Loucy (cell line): ENCODE data around the gene HOMER3.
A peak's percentile ranks its signal among the peaks of the same experiment; 100 is the strongest.

Experiments used
- H2AFZ ChIP-seq: fragments of 200-600 bp; sonication (generic); 2 replicates; pipeline ENCODE4 v1.6.0; 2016; ENCODE audit warnings: antibody characterized with exemption, mild to moderate bottlenecking, low read length, moderate library complexity
- H3F3A ChIP-seq: fragments of 200-600 bp; 2 replicates; pipeline ENCODE4 v1.6.0; 2016; ENCODE audit warnings: antibody characterized with exemption, low read depth, mild to moderate bottlenecking
- H3K27me3 ChIP-seq: fragments of 200-600 bp; sonication (generic); 2 replicates; pipeline ENCODE4 v1.6.1; 2014; ENCODE audit warnings: low read length, mild to moderate bottlenecking; ENCODE audit not compliant: insufficient read depth, poor library complexity, severe bottlenecking
- H3K36me3 ChIP-seq: fragments of 200-600 bp; sonication (generic); 2 replicates; pipeline ENCODE4 v1.6.1; 2016; ENCODE audit warnings: low read length; ENCODE audit not compliant: insufficient read depth
- H3K4me1 ChIP-seq: fragments of 200-600 bp; sonication (generic); 2 replicates; pipeline ENCODE4 v1.5.1; 2014; ENCODE audit warnings: low read length, mild to moderate bottlenecking; ENCODE audit not compliant: insufficient read depth, poor library complexity, severe bottlenecking
- H3K4me2 ChIP-seq: fragments of 200-600 bp; sonication (generic); 2 replicates; pipeline ENCODE4 v1.6.0; 2014; ENCODE audit warnings: antibody characterized with exemption, low read length, low read depth, mild to moderate bottlenecking; ENCODE audit not compliant: poor library complexity, severe bottlenecking
- H3K4me3 ChIP-seq: fragments of 200-600 bp; sonication (generic); 2 replicates; pipeline ENCODE4 v1.5.1; 2014; ENCODE audit warnings: low read length, mild to moderate bottlenecking, mixed read lengths; ENCODE audit not compliant: poor library complexity, severe bottlenecking
- H3K79me2 ChIP-seq: fragments of 200-600 bp; sonication (generic); 2 replicates; pipeline ENCODE4 v1.6.1; 2014; ENCODE audit warnings: low read length; ENCODE audit not compliant: insufficient read depth
- H3K9ac ChIP-seq: fragments of 200-600 bp; sonication (generic); 2 replicates; pipeline ENCODE4 v1.6.0; 2014; ENCODE audit warnings: mild to moderate bottlenecking, low read depth, low read length, moderate library complexity; ENCODE audit not compliant: poor library complexity, severe bottlenecking
- H3K9me2 ChIP-seq: fragments of 200-600 bp; sonication (generic); replicated peaks from 2 replicates; pipeline ENCODE4 v1.6.1; 2016; ENCODE audit warnings: low read depth, low read length, mixed read lengths
- H3K9me3 ChIP-seq: fragments of 200-600 bp; sonication (generic); 2 replicates; pipeline ENCODE4 v1.6.1; 2014; ENCODE audit warnings: mild to moderate bottlenecking, antibody characterized with exemption, low read length, low read depth; ENCODE audit not compliant: insufficient read depth
- H4K20me1 ChIP-seq: fragments of 200-600 bp; sonication (generic); 2 replicates; pipeline ENCODE4 v1.6.0; 2014; ENCODE audit warnings: antibody characterized with exemption, low read length, mild to moderate bottlenecking; ENCODE audit not compliant: insufficient read depth, poor library complexity, severe bottlenecking
- CTCF ChIP-seq: fragments of 200-600 bp; sonication (generic); conservative IDR thresholded peaks from 2 replicates; pipeline ENCODE4 v1.5.1; 2014; ENCODE audit warnings: mild to moderate bottlenecking, antibody characterized with exemption, low read length
- EZH2phosphoT487 ChIP-seq: fragments of 200-600 bp; IDR thresholded peaks from 2 replicates; pipeline ENCODE4 v1.6.1; 2018; ENCODE audit warnings: antibody characterized with exemption, mild to moderate bottlenecking, moderate library complexity, borderline replicate concordance

The HOMER3 gene

DNA sequence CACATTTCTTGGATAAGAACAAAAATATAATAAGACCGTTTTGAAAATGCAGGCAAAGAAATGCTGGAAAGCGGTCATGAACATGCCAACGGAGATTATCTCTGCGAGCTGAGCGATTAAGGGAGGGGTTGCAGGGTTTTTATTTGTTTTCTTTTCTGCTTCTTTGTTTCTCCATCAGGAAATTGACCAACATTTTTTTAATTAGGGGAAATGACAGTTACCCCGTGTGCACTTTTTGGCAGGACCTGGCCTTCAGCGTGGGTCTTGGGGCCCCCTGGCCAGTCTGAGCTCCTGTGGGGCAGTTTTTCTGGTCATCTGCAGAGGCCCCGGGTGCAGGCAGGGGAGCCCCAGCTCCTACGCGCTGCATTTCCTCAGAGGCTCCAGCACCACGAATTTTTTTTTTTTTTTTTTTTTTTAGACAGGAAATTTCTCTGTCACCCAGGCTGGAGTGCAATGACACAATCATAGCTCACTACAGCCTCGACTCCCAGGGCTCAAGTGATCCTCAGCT is 31.3 kb upstream of the HOMER3 start:
- no peaks in the 10 kb centered on the region for H3K36me3 ChIP-seq
- H3K9ac ChIP-seq = no peak overlapping the region
- no peaks in the 10 kb centered on the region for H3F3A ChIP-seq
- H3K27me3 ChIP-seq = no peaks in the 10 kb centered on the region
- no peak for TF ChIP-seq EZH2phosphoT487
- no peak for TF ChIP-seq CTCF
- peaks cover 6% of the 10 kb centered on the region for H3K4me1 ChIP-seq
- H4K20me1 ChIP-seq = no peaks in the 10 kb centered on the region
- H3K4me3 ChIP-seq = no peak overlapping the region
- no peaks in the 10 kb centered on the region for H3K9me3 ChIP-seq
- no peaks in the 10 kb centered on the region for H3K9me2 ChIP-seq
- H3K4me2 ChIP-seq = no peak overlapping the region
- no peaks in the 10 kb centered on the region for H3K79me2 ChIP-seq
- H2AFZ ChIP-seq = peak overlapping the region; percentile 68

GRCh38 chr19:18969931-18970659 is 29.1 kb upstream of the HOMER3 start:
- H2AFZ ChIP-seq = no peak overlapping the region
- H3K4me1 ChIP-seq = peaks cover 8% of the 10 kb centered on the region

DNA sequence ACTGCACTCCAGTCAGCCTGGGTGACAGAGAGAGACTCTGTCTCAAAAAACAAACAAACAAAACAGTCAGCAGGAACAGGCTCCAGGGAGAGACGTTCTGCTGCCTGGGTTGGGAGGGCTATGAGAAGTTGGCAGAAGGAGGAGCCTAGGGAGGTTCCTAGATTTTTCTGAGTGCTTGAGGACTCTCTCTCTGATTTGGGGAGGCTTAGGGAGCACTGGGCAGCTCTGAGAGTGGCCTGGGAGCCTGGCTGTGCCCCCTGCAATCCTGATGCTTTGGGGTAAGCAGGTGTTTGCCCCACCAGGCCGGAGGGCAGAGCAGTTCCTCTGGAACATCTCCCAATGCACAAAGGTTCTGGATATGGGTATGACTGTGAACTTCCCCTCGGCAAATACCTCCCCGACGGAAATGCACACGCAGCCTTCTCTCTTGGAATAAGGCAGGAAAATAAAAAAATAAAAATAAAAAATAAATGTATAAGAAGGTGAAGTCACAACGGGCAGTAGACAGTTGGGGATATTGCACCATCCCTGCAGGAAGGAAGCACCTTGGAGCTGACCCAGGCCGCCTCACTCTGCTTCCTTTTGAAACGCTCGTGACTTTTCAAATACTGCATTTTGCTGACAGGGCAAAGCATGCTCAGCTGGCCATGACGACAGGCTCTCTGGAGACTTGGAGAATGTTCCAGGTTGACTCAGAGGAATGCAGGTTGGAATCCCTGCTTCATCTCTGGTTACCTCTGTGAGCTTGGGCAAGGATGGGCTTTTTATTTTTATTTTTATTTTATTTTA is 26.5 kb upstream of the HOMER3 start:
- no peak overlapping the region for H3K4me3 ChIP-seq
- peak overlapping the region; percentile 59; the same call in 1 of the 2 replicates for H2AFZ ChIP-seq
- no peaks in the 10 kb centered on the region for H3K27me3 ChIP-seq
- no peaks in the 10 kb centered on the region for H3F3A ChIP-seq
- no peaks in the 10 kb centered on the region for H4K20me1 ChIP-seq
- no peaks in the 10 kb centered on the region for H3K79me2 ChIP-seq
- TF ChIP-seq CTCF (no peak), EZH2phosphoT487 (no peak)
- no peaks in the 10 kb centered on the region for H3K9me2 ChIP-seq
- no peaks in the 10 kb centered on the region for H3K9me3 ChIP-seq
- no peak overlapping the region for H3K4me2 ChIP-seq
- no peaks in the 10 kb centered on the region for H3K36me3 ChIP-seq
- H3K4me1 ChIP-seq = peaks cover 3% of the 10 kb centered on the region
- no peak overlapping the region for H3K9ac ChIP-seq

More at GRCh38 chr19:18969931-18970659, 29.1 kb upstream of the HOMER3 start:
- Histone ChIP-seq H3K27me3 (no peaks in the 10 kb centered on the region), H3K9me3 (no peaks in the 10 kb centered on the region), H3K9me2 (no peaks in the 10 kb centered on the region), H4K20me1 (no peaks in the 10 kb centered on the region), H3K9ac (no peak overlapping the region), H3K36me3 (no peaks in the 10 kb centered on the region), H3K79me2 (no peaks in the 10 kb centered on the region), H3K4me2 (no peak overlapping the region), H3K4me3 (no peak overlapping the region), H3F3A (no peaks in the 10 kb centered on the region)
- TF ChIP-seq CTCF = no peak
- TF ChIP-seq EZH2phosphoT487 = no peak
